ENCODE data around the gene COX5A. TPM values are rescaled to one million over a fixed set of nuclear protein-coding genes. Genes with fewer than 3 reads are reported as not detected.

The COX5A gene
- total and polyA plus RNA-seq, 2 of the 4 experiments (the other 2 are of a cell fraction) = 39.8 to 141 TPM

DNA sequence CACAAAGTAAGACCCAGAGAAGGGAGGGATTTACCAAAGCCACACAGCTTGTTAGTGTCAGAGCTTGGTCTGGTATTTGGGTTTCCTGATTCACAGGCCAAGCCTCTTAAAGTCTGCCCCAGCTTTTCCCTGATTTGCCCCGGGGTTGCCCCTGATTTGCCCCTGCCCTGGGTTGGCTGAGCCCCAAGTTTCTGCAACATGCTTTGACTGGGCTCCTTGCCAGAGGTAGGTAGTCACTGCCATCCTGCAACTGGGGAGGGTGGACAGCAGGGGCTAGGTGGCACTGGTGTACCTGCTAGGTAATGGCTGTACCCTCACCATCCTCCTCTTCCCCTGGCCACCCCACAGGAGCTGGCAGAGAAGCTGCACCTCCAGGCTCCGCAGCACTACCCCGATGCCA, 45.6 kb downstream of the COX5A start:
- POLR2A ChIA-PET (ENCODE audit: unreplicated experiment) = no interaction called here
- DNase-seq (no peak), ATAC-seq (ENCODE audit: low read depth) (no peak)
- Histone ChIP-seq H3K9me3 (ENCODE audit: control insufficient read depth, insufficient read depth, low read length) (no peaks in the 10 kb centered on the region), H3K27me3 (ENCODE audit: control insufficient read depth, insufficient read depth, low read length) (no peaks in the 10 kb centered on the region), H4K20me1 (ENCODE audit: insufficient read depth, low read length) (no peaks in the 10 kb centered on the region; the same call in 1 of the 2 replicates), H3K14ac (replicated peaks; ENCODE audit: low read depth, low read length) (no peak overlapping the region), H3K79me1 (ENCODE audit: low read depth in 1 of 2, low read length in 2 of 2) (peaks cover 19 to 37% of the 10 kb centered on the region in 2 experiments; a peak in 3 of 4 replicates), H3K36me3 (ENCODE audit: control insufficient read depth, insufficient read depth, low read length) (peaks cover 32% of the 10 kb centered on the region), H3K23ac (ENCODE audit: low read depth, low read length) (no peak overlapping the region), H3K27ac (ENCODE audit: insufficient read depth, low read length) (no peak overlapping the region), H3K56ac (ENCODE audit: extremely low read depth, insufficient read depth, low read length) (no peak overlapping the region), H3K4me2 (ENCODE audit: low read depth, low read length) (no peak overlapping the region), H2BK15ac (ENCODE audit: low read depth, low read length) (no peak overlapping the region), H4K8ac (ENCODE audit: low read depth in 2 of 2, low read length in 2 of 2) (no peak overlapping the region), H3K4me3 (ENCODE audit: insufficient read depth, low read depth, low read length) (no peak overlapping the region), H2AFZ (replicated peaks; ENCODE audit: low read length, poor library complexity) (no peak overlapping the region), H2BK5ac (ENCODE audit: low read depth, low read length, poor library complexity, severe bottlenecking) (no peak overlapping the region), H3K4me1 (ENCODE audit: control insufficient read depth, insufficient read depth, low read length) (peaks cover 9% of the 10 kb centered on the region), H2BK120ac (ENCODE audit: low read depth, low read length) (no peak overlapping the region), H2BK20ac (ENCODE audit: low read depth, low read length) (no peak overlapping the region), H4K5ac (ENCODE audit: low read depth, low read length) (no peak overlapping the region), H3K18ac (ENCODE audit: low read depth, low read length) (no peak overlapping the region), H3K4ac (ENCODE audit: low read depth, low read length) (no peak overlapping the region), H3K9ac (ENCODE audit: low read depth, low read length) (no peak overlapping the region), H3K9me1 (ENCODE audit: insufficient read depth, low read length) (peaks cover 22% of the 10 kb centered on the region), H2AK5ac (ENCODE audit: low read depth, low read length) (no peak overlapping the region), H2AK9ac (replicated peaks; ENCODE audit: low read depth, low read length, poor library complexity) (peak overlapping the region; percentile 30), H4K91ac (ENCODE audit: insufficient read depth, low read depth, low read length) (no peak overlapping the region)
- no CpG with 5 or more reads among the region's 3 CpGs for WGBS, 2 experiments (ENCODE audit: extremely low coverage in 2 of 2, insufficient read length in 1 of 2)
- BruUV-seq (replicated peaks) = no TSS peak
- CTCF ChIA-PET = interaction anchor here (1.1 kb wide), 1 partner anchor 9 kb away, joined by 3 read pairs; no protein-coding TSS in a partner anchor
- dilution Hi-C loops (cut with HindIII; ENCODE audit: low sequenced_read_pairs, unreplicated experiment) (no loop called here), in situ Hi-C loops (cut with MboI; ENCODE audit: low sequenced_read_pairs) (no loop called here), intact Hi-C loops (cut with micrococcal nuclease) (loop anchor here (5.0 kb wide), 1 partner anchor 50 kb away; the partner anchor contains the start of gene ULK3)
- TF ChIP-seq, protein P1, sequence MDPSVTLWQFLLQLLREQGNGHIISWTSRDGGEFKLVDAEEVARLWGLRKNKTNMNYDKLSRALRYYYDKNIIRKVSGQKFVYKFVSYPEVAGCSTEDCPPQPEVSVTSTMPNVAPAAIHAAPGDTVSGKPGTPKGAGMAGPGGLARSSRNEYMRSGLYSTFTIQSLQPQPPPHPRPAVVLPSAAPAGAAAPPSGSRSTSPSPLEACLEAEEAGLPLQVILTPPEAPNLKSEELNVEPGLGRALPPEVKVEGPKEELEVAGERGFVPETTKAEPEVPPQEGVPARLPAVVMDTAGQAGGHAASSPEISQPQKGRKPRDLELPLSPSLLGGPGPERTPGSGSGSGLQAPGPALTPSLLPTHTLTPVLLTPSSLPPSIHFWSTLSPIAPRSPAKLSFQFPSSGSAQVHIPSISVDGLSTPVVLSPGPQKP (IDR thresholded peaks at IDR 0.05; ENCODE audit: borderline replicate concordance, low read depth, low read length) = no peak
- TF ChIP-seq CEBPB (IDR thresholded peaks at IDR 0.05; ENCODE audit: low read depth, low read length) = no peak
- TF ChIP-seq SMC3 (IDR thresholded peaks at IDR 0.05; ENCODE audit: low read depth, low read length) = no peak
- TF ChIP-seq BHLHE40 (IDR thresholded peaks at IDR 0.05; ENCODE audit: low read depth, low read length) = no peak
- TF ChIP-seq RAD21 (IDR thresholded peaks at IDR 0.05; ENCODE audit: low read length) = no peak
- TF ChIP-seq RCOR1 (IDR thresholded peaks at IDR 0.05; ENCODE audit: insufficient replicate concordance, low read length) = no peak
